Fibroblast of lung (primary cell): Measurements from ENCODE around the gene PLAC8L1.

Experiments
- EZH2 ChIP-seq: IDR thresholded peaks from 2 replicates; pipeline ENCODE4 v1.5.1; 2012; ENCODE audit warnings: low read length, control low read depth, mild to moderate bottlenecking; ENCODE audit errors: missing control alignments
- TF ChIP-seq, protein P1 (sequence below), 2 donors: IDR thresholded peaks in 1 of 2; conservative IDR thresholded peaks in 1 of 2; 1 replicate in 1 of 2; 2 replicates in 1 of 2; pipeline ENCODE4 v1.5.1; 2011 to 2012; ENCODE audit warnings: low read length in 2 of 2, control low read depth in 1 of 2, inconsistent platforms in 1 of 2, low read depth in 1 of 2, mild to moderate bottlenecking in 1 of 2

DNA sequence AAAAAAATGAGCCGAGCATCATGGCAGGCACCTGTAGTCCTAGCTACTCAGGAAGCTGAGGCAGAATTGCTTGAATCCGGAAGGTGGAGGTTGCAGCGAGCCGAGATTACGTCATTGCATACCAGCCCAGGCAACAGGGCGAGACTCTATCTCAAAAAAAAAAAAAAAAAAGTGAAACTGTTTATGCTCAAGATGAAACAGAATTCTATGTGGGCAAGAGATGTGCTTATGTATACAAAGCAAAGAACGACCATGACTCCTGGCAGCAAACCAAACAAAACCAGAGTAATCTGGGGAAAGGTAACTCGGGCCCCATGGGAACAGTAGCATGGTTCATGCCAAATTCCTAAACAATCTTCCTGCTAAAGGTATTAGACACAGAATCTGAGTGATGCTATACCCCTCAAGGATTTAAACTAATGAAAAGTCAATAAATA lies 32.6 kb upstream of the PLAC8L1 start:
- TF ChIP-seq, protein P1, sequence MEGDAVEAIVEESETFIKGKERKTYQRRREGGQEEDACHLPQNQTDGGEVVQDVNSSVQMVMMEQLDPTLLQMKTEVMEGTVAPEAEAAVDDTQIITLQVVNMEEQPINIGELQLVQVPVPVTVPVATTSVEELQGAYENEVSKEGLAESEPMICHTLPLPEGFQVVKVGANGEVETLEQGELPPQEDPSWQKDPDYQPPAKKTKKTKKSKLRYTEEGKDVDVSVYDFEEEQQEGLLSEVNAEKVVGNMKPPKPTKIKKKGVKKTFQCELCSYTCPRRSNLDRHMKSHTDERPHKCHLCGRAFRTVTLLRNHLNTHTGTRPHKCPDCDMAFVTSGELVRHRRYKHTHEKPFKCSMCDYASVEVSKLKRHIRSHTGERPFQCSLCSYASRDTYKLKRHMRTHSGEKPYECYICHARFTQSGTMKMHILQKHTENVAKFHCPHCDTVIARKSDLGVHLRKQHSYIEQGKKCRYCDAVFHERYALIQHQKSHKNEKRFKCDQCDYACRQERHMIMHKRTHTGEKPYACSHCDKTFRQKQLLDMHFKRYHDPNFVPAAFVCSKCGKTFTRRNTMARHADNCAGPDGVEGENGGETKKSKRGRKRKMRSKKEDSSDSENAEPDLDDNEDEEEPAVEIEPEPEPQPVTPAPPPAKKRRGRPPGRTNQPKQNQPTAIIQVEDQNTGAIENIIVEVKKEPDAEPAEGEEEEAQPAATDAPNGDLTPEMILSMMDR (conservative IDR thresholded peaks at IDR 0.05 in 1 of 2, IDR thresholded peaks at IDR 0.05 in 1 of 2; ENCODE audit: low read depth in 1 of 2, low read length in 2 of 2), result no peak
- TF ChIP-seq EZH2, result no peak
